Measurements from ENCODE around the gene KLF12.

GRCh38 chr13:74153316-74153715 is 19.1 kb upstream of the KLF12 start:
- TF ChIP-seq CTCF (conservative IDR thresholded peaks at IDR 0.05 in 1 of 2, IDR thresholded peaks at IDR 0.05 in 1 of 2; ENCODE audit: extremely low read depth in 1 of 2, insufficient read depth in 1 of 2, low read depth in 1 of 2, low read length in 2 of 2) = no peak
- TF ChIP-seq EZH2 (IDR thresholded peaks at IDR 0.05; ENCODE audit: borderline replicate concordance, low read length) = no peak

All from mammary epithelial cell (primary cell).